HG02840 (cell line): Measurements from ENCODE around the gene CTNNBL1.

Experiments used
- ATAC-seq: cut with Tn5 transposase; IDR thresholded peaks from one replicate; pipeline ENCODE4 v1.9.1; 2021; ENCODE audit warnings: mild to moderate bottlenecking, moderate library complexity, moderate number of reproducible peaks; ENCODE audit not compliant: unreplicated experiment, low FRiP score

CTNNBL1 gene

GRCh38 chr20:37871751-37872150 lies 177.9 kb downstream of the CTNNBL1 start:
- no peak for ATAC-seq

GRCh38 chr20:37872161-37872560 lies 178.3 kb downstream of the CTNNBL1 start:
- no peak for ATAC-seq

- no peak for ATAC-seq
Observed at GRCh38 chr20:37873884-37874283, 180.1 kb downstream of the CTNNBL1 start.

- no peak for ATAC-seq
Observed at GRCh38 chr20:37875460-37876175, 181.8 kb downstream of the CTNNBL1 start.

- no peak for ATAC-seq
Observed at GRCh38 chr20:37876863-37877262, 183.0 kb downstream of the CTNNBL1 start.

GRCh38 chr20:37877832-37878772 lies 184.3 kb downstream of the CTNNBL1 start:
- no peak for ATAC-seq

GRCh38 chr20:37878835-37879599 lies 185.2 kb downstream of the CTNNBL1 start:
- ATAC-seq: no peak

- no peak for ATAC-seq
Observed at GRCh38 chr20:37879843-37880242, 186.0 kb downstream of the CTNNBL1 start.

GRCh38 chr20:37880726-37881591 lies 187.1 kb downstream of the CTNNBL1 start:
- ATAC-seq: no peak

GRCh38 chr20:37881601-37882343 lies 187.9 kb downstream of the CTNNBL1 start:
- no peak for ATAC-seq

GRCh38 chr20:37882961-37883712 lies 189.3 kb downstream of the CTNNBL1 start:
- ATAC-seq: no peak

- ATAC-seq: no peak
Observed at GRCh38 chr20:37885042-37885441, 191.2 kb downstream of the CTNNBL1 start.

GRCh38 chr20:37885593-37886503 lies 192.0 kb downstream of the CTNNBL1 start:
- no peak for ATAC-seq

GRCh38 chr20:37886851-37887297 lies 193.0 kb downstream of the CTNNBL1 start:
- ATAC-seq: no peak

GRCh38 chr20:37888641-37889040 lies 194.8 kb downstream of the CTNNBL1 start:
- no peak for ATAC-seq

- no peak for ATAC-seq
Observed at GRCh38 chr20:37890108-37890507, 196.3 kb downstream of the CTNNBL1 start.

GRCh38 chr20:37890643-37891042 lies 196.8 kb downstream of the CTNNBL1 start:
- no peak for ATAC-seq
